ENCODE data around the gene SOX10.

GRCh38 chr22:37996515-37997246 is 12.3 kb upstream of the SOX10 start:
- TF ChIP-seq CTCF (IDR thresholded peaks at IDR 0.05; ENCODE audit: borderline replicate concordance, extremely low read depth, low read length, poor library complexity, severe bottlenecking) (no peak), EZH2 (IDR thresholded peaks at IDR 0.05; ENCODE audit: borderline replicate concordance, low read depth, low read length, severe bottlenecking) (no peak)
